Brain pericyte (primary cell): ENCODE measurements around the gene ITM2B.

ENCODE experiments used
- DNase-seq: peaks from one replicate; pipeline ENCODE4 v3.0.0-alpha.2; 2012; ENCODE audit warnings: low read depth, low spot score

Gene ITM2B

DNA sequence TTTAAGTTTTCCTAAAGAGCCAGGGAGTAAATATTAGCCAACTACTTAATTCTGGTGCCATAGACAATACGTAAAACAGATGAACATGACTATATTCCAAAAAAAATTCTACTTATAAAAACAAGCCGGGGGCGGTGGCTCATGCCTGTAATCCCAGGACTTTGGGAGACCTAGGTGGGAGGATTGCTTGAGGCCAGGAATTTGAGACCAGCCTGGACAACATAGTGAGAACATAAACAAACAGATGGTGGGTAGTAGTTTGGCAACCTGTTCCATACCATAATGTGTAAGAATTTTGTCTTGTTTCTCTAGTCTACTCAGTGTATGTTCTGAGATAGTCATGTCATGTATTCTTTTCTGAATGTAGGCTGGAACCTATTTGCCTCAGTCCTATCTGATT is 25.4 kb downstream of the ITM2B start:
- DNase-seq: no peak

DNA sequence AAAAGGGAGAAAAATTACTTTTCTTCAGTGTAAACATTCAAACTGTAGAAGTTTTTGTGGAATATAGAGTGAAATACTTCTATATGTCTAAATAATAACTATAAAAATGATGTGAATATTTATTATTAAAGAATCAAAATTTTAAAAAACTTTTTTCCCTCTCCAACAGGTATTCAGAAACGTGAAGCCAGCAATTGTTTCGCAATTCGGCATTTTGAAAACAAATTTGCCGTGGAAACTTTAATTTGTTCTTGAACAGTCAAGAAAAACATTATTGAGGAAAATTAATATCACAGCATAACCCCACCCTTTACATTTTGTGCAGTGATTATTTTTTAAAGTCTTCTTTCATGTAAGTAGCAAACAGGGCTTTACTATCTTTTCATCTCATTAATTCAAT is 28.0 kb downstream of the ITM2B start:
- no peak for DNase-seq

DNA sequence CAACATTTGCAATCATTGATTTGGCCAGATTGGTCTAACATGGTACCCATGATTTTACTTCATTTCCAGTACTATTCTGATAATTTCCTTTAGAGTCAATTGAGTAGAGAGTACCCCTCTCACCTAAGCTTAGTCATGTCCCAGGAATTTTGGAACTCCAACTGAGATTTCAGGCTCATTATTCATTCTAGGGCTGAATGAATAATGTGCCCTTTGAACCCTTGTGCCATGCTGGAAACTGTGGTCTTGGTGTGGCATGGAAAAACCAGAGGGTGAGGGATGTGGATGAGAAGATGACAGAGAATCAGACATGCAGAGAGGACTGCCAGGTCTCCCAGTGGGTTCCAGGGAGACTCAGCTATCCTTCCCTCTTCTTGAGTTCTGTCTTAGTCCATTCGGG is 30.2 kb downstream of the ITM2B start:
- no peak for DNase-seq

DNA sequence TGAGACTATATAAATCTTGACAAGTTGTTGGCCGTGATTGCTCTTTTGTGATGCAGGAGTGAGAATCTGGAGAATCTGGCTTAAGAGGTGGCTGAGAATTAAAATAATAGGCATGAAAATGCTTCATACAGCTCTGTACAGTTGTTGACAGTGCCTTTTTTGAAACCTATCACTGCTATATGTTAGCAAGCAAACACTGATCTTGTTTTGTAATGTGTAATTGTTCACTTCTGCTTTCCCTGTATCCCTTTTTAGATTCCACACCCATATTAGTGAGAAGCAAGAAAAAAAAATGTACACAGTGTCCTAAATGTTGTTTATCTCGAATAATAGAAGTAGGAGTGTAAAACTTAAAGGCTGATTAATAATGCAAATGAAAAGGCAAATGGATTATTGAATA is 31.1 kb downstream of the ITM2B start:
- DNase-seq: no peak

DNA sequence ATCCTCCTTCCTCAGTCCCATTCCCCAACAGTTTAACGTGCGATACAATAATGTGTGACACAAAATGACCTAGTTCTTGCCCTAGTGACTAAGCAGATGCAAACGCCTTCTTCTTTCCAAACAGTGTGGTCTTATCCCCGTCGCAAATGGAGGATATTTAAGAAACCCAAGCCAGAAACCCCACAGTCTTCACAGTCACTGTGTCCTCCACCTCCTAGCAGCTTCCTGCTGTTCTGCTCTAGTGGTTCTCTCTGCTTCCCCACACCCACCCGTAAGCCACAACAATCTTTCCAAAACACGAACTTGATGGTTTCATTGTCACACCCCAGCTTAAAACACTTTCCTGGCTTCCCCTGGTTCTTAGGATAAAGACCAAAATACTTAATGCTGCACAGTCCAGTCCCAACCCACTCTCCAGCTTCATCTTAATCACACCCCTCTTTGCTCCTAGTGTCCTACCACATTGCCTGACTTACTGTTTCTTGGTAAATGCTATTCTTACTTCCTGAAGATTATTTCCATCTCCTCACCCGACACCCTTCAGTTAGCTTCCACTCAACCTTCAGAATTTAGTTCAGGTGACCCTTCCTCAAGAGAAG is 32.3 kb downstream of the ITM2B start:
- DNase-seq: no peak

DNA sequence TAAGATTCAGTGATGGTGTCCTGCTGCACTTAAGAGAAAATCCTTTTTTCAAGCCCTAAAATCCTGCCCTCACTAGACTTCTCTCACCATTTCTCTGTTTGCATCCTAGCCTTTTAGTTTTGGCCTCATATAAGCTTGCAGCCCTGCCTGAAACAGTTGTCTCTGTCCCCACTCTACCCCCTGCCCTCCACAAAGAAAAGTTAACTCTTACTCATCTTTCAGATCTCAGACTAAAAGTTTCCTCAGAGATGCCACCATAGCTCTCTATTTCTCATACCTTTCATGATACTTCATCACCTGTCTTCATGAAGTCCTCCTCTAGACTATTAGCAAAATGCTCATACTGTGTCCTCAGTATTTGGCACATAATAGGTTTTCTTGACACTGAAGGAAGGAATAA is 33.1 kb downstream of the ITM2B start:
- DNase-seq: no peak

DNA sequence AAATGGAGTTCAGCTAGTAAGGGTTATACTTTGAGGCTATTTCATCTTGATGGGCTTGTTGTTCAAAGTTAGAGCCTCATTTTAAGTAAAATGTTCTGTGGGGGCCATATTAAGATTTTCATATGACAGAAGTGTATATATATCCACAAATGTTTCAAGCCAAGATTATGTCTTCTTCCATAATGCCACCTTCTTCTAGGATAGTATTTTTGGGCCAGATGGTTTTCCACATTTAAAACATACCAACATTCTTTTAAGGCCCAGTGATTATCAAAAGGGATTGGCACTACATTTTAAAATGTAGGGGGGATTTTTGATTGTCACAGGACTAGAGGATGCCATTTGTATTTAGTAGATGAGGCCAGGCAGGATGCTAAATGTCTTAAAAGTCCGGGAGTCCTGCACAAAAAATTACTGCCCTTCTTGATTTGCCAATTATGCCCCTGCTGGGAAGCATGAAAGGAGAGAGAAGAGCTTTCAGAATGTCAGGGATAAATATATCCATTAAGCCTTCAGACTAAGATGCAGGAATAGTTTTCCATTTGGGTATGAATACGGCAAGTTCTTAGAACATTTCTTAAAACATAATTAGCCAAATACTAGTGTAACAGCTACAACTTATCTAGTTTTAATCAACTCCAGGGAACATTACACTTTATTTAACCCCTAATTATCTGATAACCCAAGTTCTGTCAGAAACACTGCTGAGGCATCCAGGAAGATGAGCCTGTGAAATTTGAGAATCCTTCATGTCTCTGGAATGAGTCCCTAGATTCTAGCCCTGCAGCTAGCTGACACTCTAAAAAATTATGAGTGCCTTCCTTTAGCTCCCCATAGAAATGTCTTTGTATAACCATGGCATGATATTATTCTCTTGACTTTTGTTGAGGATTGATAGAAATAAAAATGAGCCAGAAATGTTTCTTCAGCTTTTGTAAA is 34.0 kb downstream of the ITM2B start:
- no peak for DNase-seq

DNA sequence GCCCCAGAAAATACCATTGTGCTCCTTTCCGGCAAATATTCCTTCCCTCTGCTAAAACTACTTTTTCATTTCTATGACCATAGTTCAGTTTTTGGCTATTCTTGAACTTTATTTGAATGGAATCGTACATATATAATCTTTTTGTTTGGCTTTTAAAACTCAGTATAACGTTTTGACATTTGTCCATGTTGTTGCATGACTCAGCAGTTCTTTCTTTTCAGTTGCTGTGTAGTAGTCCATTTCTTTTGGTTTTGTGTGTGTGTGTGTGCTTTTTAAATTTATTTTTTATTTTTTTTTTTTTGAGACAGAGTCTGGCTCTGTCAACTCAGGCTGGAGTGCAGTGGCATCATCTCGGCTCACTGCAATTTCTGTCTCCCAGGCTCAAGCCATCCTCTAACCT is 35.0 kb downstream of the ITM2B start:
- DNase-seq: no peak

DNA sequence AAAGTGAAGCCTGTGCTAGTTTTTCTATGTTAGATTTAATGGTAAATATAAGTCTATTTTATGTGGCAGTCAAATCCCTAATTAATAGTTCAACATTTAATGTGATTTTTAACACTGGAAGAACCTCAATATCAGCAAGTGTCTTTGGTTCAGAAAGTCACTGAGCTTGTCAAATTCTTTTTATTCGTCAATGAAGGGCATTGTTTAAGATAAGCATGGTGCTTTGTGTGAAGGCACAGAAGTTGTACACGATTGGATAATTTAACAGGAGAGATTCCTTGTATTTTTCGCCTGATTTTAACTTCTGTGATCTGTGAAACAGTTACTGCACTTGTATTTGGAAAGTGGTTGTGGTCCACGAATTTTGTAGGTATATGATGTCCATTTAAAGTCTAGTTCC is 40.3 kb downstream of the ITM2B start:
- DNase-seq: no peak

DNA sequence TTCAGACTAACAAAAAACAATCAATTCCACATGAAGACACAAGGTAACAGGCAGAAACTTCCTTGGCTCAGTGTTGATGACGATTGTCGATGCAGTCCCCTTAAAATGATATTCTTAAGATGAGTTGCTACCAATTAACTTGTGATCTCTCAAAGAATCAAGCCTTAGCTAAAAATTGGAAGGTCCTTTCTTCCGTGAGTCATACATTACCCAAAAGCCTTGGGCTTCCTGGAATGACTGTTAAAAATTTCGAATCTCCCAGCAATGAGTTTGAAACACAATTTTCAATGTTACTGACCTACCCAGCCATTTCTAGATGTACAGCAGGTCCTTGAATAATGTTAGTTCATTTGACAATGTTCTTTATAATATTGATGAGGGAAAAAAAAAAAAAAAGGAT is 42.5 kb downstream of the ITM2B start:
- no peak for DNase-seq

DNA sequence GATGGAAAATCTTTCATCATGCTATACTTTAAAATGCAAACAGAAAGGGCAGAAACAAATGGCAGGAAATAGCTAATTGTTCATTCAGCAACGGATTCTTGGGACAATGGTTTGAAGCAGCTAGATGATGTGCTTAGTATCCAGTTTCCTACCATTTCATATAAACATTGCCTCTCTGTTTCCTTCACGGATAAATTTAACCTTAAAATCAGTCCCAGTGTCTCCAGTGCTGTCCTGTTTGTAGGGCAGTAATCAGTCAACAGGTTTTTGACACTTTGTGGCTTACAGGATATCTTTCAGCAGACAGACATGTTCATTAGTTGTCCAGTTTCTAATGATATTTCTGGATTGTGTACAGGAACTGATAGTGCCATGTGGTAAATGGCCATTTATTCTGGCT is 45.8 kb downstream of the ITM2B start:
- no peak for DNase-seq

DNA sequence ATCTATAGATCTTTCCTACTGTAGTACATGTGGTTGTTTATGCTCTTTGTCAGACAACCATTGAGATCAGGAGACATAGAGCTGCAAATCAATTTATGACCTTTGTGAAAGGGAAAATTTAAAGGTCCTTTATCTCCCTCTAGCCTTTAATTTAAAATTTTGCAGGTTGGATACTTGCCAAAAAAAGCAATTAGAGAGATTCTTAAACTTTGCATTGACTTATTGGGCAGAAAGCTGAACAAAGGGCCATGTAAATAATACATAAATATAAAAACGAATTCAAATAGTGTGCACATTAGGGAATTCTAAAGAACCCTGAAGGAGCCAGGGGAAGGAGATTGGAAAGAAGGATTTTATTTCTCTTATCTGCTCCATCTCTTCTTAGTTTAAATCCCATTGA is 48.5 kb downstream of the ITM2B start:
- DNase-seq: no peak

DNA sequence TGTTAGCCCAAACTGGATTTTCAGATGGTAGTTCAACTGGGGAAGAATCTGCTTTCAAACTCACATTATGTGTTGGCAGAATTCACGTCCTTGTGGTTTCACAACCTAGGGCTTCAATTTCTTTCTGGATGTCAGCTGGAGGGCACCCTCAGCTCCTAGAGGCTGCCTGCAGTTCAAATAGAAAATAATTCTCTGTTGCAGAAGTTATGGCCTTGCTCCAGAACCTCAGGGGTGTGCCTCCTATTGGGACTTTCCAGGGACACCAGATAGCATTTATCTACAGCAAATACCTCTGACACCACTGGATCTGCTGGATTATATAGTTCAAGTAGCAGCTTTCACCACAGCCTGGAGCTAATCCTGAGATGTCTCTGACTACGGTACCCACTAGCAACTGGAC is 58.7 kb downstream of the ITM2B start:
- no peak for DNase-seq

DNA sequence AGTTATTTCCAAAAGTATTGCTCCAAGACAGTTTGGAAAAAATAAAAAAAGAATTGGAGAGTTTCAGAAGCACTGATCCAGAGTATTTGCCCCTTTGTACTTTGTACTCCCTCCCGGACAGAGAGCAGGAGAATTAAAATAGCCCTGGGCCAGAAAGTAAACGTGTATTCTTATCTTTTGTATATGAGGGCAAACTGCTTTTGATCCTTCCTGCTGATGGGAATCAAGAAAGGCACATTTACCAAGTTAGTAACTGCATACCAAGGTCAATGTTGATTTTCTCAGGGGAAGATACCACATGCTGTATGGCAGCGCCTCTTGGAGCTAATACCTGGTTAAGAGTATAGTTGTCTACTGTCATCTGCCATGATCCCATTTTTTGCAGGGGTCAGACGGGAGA is 59.6 kb downstream of the ITM2B start:
- no peak for DNase-seq

DNA sequence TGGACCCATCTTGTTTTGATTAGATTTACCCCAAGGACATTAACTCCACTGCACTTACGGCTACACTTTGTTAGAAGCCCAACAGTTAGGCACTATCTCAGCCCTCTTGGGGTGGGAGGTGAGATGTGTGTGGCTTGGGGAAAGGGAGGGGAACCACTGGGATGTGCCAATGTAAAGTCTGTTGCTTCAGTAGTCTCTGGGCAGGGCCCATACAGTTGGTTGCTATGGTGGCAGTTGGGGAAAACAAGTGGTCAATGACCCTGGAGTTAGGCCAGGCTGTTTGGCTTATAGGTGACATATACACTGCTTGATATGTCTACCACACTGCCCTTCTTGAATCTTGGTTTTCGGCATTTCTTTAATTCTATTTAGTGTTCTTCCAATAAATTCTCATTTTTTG is 61.6 kb downstream of the ITM2B start:
- DNase-seq: no peak

DNA sequence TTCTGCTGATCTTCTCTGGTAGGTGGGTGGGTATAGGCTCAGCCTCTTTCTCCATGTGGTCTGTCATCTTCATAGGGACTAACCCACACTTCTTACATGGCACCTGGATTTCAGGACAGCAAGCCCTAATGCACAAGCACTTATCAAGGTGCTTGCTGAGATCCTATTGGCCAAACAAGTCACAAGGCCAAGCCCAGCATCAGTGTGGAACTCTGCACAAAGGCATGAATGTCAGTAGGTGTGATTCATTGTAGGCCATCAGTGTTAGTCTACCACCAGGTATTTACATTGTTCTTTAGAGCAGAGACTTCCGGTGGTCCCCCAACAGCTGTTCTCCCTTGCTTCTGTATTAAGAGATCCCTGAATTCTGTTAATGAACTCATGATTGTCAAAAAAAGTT is 62.3 kb downstream of the ITM2B start:
- DNase-seq: no peak

DNA sequence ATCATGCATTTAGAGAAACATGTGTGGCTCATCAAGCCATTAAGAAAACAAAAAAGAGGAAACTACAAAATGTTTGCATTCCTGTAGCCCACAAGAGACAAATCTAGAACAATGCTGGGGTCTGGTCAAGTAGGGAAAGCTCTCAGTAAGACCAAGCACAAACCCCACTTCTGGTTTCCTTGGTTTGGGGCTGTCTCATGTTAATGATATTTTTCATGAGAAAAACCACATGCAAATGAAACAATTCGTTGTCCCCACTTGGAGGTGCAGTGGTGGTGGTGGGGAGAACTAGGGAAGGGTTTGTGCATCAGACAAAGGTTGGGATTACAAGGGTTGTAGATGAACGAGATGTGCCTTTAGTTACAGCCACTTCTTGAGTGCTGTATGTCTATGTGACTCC is 63.5 kb downstream of the ITM2B start:
- DNase-seq: no peak

DNA sequence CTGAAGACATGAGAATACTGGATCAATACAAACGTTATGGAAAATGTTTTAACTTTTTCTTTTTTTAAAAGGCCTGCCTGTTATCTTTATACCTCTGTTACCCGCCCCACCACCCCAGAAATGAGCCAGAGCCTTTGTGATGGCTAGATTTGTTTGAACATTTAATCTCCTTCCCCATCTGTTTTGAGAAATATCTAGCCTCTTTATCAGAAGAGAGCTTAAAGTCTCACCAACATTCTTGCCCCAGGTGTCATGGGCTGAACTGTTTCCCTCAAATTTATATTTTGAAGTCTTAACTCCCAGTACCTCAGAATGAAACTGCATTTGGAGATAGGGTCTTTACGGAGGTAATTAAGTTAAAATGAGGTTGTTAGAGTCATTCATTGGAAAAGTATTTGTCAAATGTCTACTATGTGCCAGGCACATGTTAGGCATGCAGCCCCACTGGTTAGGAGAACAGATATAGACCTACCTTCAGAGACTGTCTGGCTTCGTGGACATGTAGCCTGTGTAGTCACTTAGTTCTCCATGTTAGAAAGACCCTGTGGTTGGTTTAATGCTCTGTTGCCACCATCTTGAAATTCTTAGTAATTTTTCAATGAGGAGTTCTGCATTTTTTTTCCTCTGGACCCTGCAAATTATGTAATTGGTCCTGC is 64.3 kb downstream of the ITM2B start:
- no peak for DNase-seq

DNA sequence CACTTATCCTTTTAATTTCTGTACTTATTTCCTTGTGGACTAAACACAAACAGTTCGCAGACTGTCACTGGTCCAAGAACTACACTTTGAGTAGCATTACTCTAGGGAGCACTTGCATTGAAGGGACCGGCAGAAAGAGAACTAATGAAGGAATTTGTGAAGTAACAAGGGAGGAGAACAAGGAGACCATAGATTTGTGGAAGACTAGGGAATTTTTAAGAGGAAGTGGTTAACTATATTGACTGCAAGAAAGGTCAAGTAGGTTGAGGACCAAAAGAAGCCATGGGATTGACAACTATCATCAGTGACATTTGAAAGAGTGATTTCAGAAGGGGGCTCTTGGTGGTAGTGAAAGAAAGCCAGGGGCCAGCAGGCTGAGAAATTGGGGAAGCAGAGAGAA is 66.6 kb downstream of the ITM2B start:
- no peak for DNase-seq

DNA sequence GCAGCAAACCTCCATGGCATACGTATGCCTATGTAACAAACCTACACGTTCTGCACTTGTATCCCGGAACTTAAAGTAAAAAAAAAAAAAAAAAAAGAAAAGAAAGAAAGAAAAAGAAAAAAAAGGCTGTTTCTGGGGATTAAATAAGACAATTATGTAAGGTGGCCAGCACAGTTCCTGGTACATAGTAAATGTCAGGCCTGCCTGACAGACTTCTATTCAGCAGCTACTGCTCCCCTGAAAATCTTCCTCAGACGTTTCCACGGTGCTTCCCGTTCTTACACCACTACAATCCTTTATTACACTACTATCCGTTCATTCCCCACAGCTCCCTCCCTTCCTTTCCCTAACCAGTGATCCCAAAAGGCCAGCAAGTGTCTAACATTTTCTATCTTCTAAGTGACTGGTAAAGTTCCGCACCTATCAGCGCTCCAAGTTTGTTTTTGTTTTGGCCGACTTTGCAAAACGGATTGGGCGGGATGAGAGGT is 69.9 kb downstream of the ITM2B start:
- DNase-seq: no peak

DNA sequence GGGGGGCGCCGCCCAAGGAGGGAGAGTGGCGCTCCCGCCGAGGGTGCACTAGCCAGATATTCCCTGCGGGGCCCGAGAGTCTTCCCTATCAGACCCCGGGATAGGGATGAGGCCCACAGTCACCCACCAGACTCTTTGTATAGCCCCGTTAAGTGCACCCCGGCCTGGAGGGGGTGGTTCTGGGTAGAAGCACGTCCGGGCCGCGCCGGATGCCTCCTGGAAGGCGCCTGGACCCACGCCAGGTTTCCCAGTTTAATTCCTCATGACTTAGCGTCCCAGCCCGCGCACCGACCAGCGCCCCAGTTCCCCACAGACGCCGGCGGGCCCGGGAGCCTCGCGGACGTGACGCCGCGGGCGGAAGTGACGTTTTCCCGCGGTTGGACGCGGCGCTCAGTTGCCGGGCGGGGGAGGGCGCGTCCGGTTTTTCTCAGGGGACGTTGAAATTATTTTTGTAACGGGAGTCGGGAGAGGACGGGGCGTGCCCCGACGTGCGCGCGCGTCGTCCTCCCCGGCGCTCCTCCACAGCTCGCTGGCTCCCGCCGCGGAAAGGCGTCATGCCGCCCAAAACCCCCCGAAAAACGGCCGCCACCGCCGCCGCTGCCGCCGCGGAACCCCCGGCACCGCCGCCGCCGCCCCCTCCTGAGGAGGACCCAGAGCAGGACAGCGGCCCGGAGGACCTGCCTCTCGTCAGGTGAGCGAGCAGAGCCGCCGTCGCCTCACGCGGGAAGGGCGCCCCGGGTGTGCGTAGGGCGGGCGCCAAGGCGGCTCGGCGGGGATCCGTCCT is 70.5 kb downstream of the ITM2B start, which contains the start of gene RB1:
Gene RB1, plus strand, starts transcription at position 393 of the 784 bp plus-strand sequence. Its CDS starts 162 bp downstream, at position 555.
- peak; percentile 25 for DNase-seq
